IMR-90 (cell line): ENCODE measurements around the gene PEX26. TPM values are rescaled to one million over a fixed set of nuclear protein-coding genes. Genes with fewer than 3 reads are reported as not detected.
A peak's percentile ranks its signal among the peaks of the same experiment; 100 is the strongest.

ENCODE experiments used
- ATAC-seq: fragments of 200-7000 bp; cut with Tn5 transposase; 2 replicates; pipeline ENCODE4 v1.9.1; 2020; ENCODE audit warnings: low read depth, mild to moderate bottlenecking, moderate library complexity
- BruUV-seq: library from RNA; stranded (reverse); fragments of 400-500 nt; replicated peaks from 2 replicates; lab custom pipeline; 2021; lab: Mats Ljungman, UMichigan
- CTCF ChIA-PET: fragments of 300-600 bp; formaldehyde crosslinking; extraction: SDS; loops from one replicate; lab custom pipeline; 2021; ENCODE audit warnings: antibody characterized with exemption; lab: Yijun Ruan, JAX
- POLR2A ChIA-PET: fragments of 300-600 bp; sonication (Branson Sonifier 250); formaldehyde crosslinking; loops from one replicate; lab custom pipeline; 2022; ENCODE audit warnings: antibody characterized with exemption; ENCODE audit not compliant: unreplicated experiment; lab: Charles Lee
- DNase-seq: peaks from one replicate; pipeline ENCODE4 v3.0.0; 2013
- H2AFZ ChIP-seq: replicated peaks from 2 replicates; pipeline ENCODE3; 2013; ENCODE audit warnings: low read length, mild to moderate bottlenecking; ENCODE audit not compliant: poor library complexity
- H2AK5ac ChIP-seq: 2 replicates; pipeline ENCODE4 v1.6.1; 2013; ENCODE audit warnings: low read depth, low read length, inconsistent platforms
- H2AK9ac ChIP-seq: replicated peaks from 2 replicates; pipeline ENCODE3; 2013; ENCODE audit warnings: mild to moderate bottlenecking, low read depth, low read length, moderate library complexity; ENCODE audit not compliant: poor library complexity
- H2BK120ac ChIP-seq: 2 replicates; pipeline ENCODE4 v1.6.1; 2013; ENCODE audit warnings: low read depth, low read length, inconsistent platforms
- H2BK15ac ChIP-seq: 3 replicates; pipeline ENCODE4 v1.6.1; 2013; ENCODE audit warnings: low read depth, low read length, inconsistent platforms
- H2BK20ac ChIP-seq: 2 replicates; pipeline ENCODE4 v1.6.1; 2013; ENCODE audit warnings: low read depth, mild to moderate bottlenecking, inconsistent platforms, low read length, moderate library complexity
- H2BK5ac ChIP-seq: 2 replicates; pipeline ENCODE4 v1.6.1; 2013; ENCODE audit warnings: mild to moderate bottlenecking, low read depth, low read length, inconsistent platforms; ENCODE audit not compliant: poor library complexity, severe bottlenecking
- H3K14ac ChIP-seq: replicated peaks from 2 replicates; pipeline ENCODE4 v1.6.1; 2013; ENCODE audit warnings: low read depth, low read length, inconsistent platforms
- H3K18ac ChIP-seq: 2 replicates; pipeline ENCODE4 v1.6.1; 2013; ENCODE audit warnings: low read depth, low read length, control low read depth
- H3K23ac ChIP-seq: 2 replicates; pipeline ENCODE4 v1.6.1; 2013; ENCODE audit warnings: low read depth, low read length, inconsistent platforms
- H3K27ac ChIP-seq: 2 replicates; pipeline ENCODE4 v1.5.1; 2013; ENCODE audit warnings: mild to moderate bottlenecking, control low read depth, low read length; ENCODE audit not compliant: insufficient read depth
- H3K27me3 ChIP-seq: 2 replicates; pipeline ENCODE4 v1.6.1; 2013; ENCODE audit warnings: low read length; ENCODE audit not compliant: control insufficient read depth, insufficient read depth
- H3K36me3 ChIP-seq: 2 replicates; pipeline ENCODE4 v1.6.1; 2013; ENCODE audit warnings: low read length, mixed read lengths; ENCODE audit not compliant: control insufficient read depth, insufficient read depth
- H3K4ac ChIP-seq: 2 replicates; pipeline ENCODE4 v1.6.1; 2013; ENCODE audit warnings: low read depth, low read length, inconsistent platforms
- H3K4me1 ChIP-seq: 2 replicates; pipeline ENCODE4 v1.6.1; 2013; ENCODE audit warnings: low read length, mixed read lengths; ENCODE audit not compliant: control insufficient read depth, insufficient read depth
- H3K4me2 ChIP-seq: 2 replicates; pipeline ENCODE4 v1.6.1; 2013; ENCODE audit warnings: low read depth, mild to moderate bottlenecking, control low read depth, low read length, moderate library complexity
- H3K4me3 ChIP-seq: 2 replicates; pipeline ENCODE4 v1.5.1; 2013; ENCODE audit warnings: low read depth, mild to moderate bottlenecking, control low read depth, low read length, moderate library complexity; ENCODE audit not compliant: insufficient read depth
- H3K56ac ChIP-seq: 2 replicates; pipeline ENCODE4 v1.6.1; 2013; ENCODE audit warnings: low read length, inconsistent platforms; ENCODE audit not compliant: insufficient read depth; ENCODE audit errors: extremely low read depth
- H3K79me1 ChIP-seq, 2 experiments: 2 replicates each; pipeline ENCODE4 v1.6.1; 2013; ENCODE audit warnings: low read length in 2 of 2, inconsistent platforms in 1 of 2, low read depth in 1 of 2
- H3K9ac ChIP-seq: 2 replicates; pipeline ENCODE4 v1.6.1; 2013; ENCODE audit warnings: low read depth, low read length, control low read depth
- H3K9me1 ChIP-seq: 2 replicates; pipeline ENCODE4 v1.6.1; 2013; ENCODE audit warnings: low read length, inconsistent platforms; ENCODE audit not compliant: insufficient read depth
- H3K9me3 ChIP-seq: 2 replicates; pipeline ENCODE4 v1.6.1; 2013; ENCODE audit warnings: low read length; ENCODE audit not compliant: control insufficient read depth, insufficient read depth
- H4K20me1 ChIP-seq: 2 replicates; pipeline ENCODE4 v1.6.1; 2013; ENCODE audit warnings: low read length, inconsistent platforms; ENCODE audit not compliant: insufficient read depth
- H4K5ac ChIP-seq: 2 replicates; pipeline ENCODE4 v1.6.1; 2013; ENCODE audit warnings: mild to moderate bottlenecking, low read depth, low read length, control low read depth
- H4K8ac ChIP-seq, 2 experiments: 2 replicates each; pipeline ENCODE4 v1.6.1; 2013; ENCODE audit warnings: low read depth in 2 of 2, low read length in 2 of 2, control low read depth in 1 of 2, inconsistent platforms in 1 of 2
- H4K91ac ChIP-seq: 2 replicates; pipeline ENCODE4 v1.6.1; 2013; ENCODE audit warnings: low read depth, low read length, inconsistent platforms; ENCODE audit not compliant: insufficient read depth
- ELK1 ChIP-seq: fragments of 150-350 bp; IDR thresholded peaks from 2 replicates; pipeline ENCODE4 v1.6.1; 2016; ENCODE audit warnings: low read depth, mild to moderate bottlenecking, low read length, moderate library complexity, borderline replicate concordance
- FOS ChIP-seq: fragments of 150-350 bp; IDR thresholded peaks from 2 replicates; pipeline ENCODE4 v1.6.1; 2016; ENCODE audit warnings: low read depth, low read length
- MAFK ChIP-seq: IDR thresholded peaks from 2 replicates; pipeline ENCODE4 v1.6.1; 2012; ENCODE audit warnings: low read depth, low read length, improper control_type of control experiment
- POLR2A ChIP-seq: IDR thresholded peaks from 2 replicates; pipeline ENCODE4 v1.6.1; 2012; ENCODE audit warnings: mild to moderate bottlenecking, low read depth, low read length
- RAD21 ChIP-seq: IDR thresholded peaks from 2 replicates; pipeline ENCODE4 v1.6.1; 2012; ENCODE audit warnings: low read length, improper control_type of control experiment
- RCOR1 ChIP-seq: IDR thresholded peaks from 2 replicates; pipeline ENCODE4 v1.6.1; 2012; ENCODE audit warnings: mild to moderate bottlenecking, low read length, improper control_type of control experiment; ENCODE audit not compliant: insufficient replicate concordance
- RFX5 ChIP-seq: IDR thresholded peaks from 2 replicates; pipeline ENCODE4 v1.8.0; 2012; ENCODE audit warnings: low read depth, mild to moderate bottlenecking, low read length, moderate library complexity
- SMC3 ChIP-seq: fragments of 150-350 bp; IDR thresholded peaks from 2 replicates; pipeline ENCODE4 v1.6.1; 2016; ENCODE audit warnings: low read depth, mild to moderate bottlenecking, antibody characterized with exemption, low read length, moderate library complexity
- USF2 ChIP-seq: fragments of 150-350 bp; IDR thresholded peaks from 2 replicates; pipeline ENCODE4 v1.6.1; 2017; ENCODE audit warnings: mild to moderate bottlenecking, antibody characterized with exemption, low read length, low read depth
- WGBS, 2 experiments: methylation state at CpG; one replicate each; pipeline versions ENCODE4 v1.1.5 to v1.1.7; 2013; ENCODE audit warnings: missing lambda C conversion rate in 2 of 2; ENCODE audit not compliant: insufficient read length in 1 of 2; ENCODE audit errors: extremely low coverage in 2 of 2; 5-methylcytosine and 5-hydroxymethylcytosine counted together
- dilution Hi-C: fragments of 300-500 bp; cut with HindIII; formaldehyde crosslinking; loops from one replicate; pipeline ENCODE4 v1.14.3; 2018; ENCODE audit warnings: low sequenced_read_pairs; ENCODE audit not compliant: unreplicated experiment
- in situ Hi-C: fragments of 300-500 bp; cut with MboI; formaldehyde crosslinking; loops from 3 replicates; pipeline ENCODE4 v1.14.3; 2019; ENCODE audit warnings: low sequenced_read_pairs, inconsistent platforms, mixed read lengths
- intact Hi-C: fragments of 100-400 bp; cut with micrococcal nuclease; formaldehyde crosslinking; loops from 2 replicates; pipeline ENCODE4 v1.10.0; 2022
- polyA plus RNA-seq, 3 experiments: library from polyadenylated mRNA; depleted of rRNA; stranded (reverse); fragments of >200 nt; gene quantifications; 2 replicates each; pipeline ENCODE4 v1.2.3, GENCODE V29; 2012; ENCODE audit warnings: low replicate concordance in 1 of 3
- total RNA-seq: library from RNA; depleted of rRNA; stranded (reverse); fragments of >200 nt; gene quantifications from 2 replicates; pipeline ENCODE4 v1.2.3, GENCODE V29; 2012
- TF ChIP-seq, protein P1 (sequence below): conservative IDR thresholded peaks from 2 replicates; pipeline ENCODE4 v1.5.1; 2012; ENCODE audit warnings: mild to moderate bottlenecking, low read depth, low read length, improper control_type of control experiment

Gene PEX26
- total and polyA plus RNA-seq, 2 of the 4 experiments (the other 2 are of a cell fraction): 12.2 to 18.5 TPM

DNA sequence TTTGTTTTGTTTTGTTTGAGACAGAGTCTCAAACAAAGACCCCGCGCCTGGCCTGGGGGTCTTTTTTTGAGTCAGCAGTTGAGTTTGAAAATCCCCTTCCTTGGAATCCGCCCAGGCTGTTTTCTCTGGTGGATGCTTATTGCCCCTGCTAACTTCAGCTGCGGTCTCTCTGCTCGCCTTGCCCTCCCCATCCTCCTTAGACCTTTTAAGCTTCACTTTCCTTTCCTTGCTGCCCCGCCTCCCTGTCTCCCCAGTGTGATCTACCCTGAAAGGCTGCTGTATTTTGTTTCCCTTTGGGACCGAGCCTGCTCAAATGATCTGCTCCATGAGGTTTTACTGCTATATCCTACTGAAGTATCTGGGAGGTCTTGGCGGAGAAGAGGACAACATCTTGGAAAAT lies 74.7 kb downstream of the PEX26 start:
- Histone ChIP-seq H3K56ac (no peak overlapping the region), H4K8ac (no peak overlapping the region), H3K9me3 (no peaks in the 10 kb centered on the region), H3K79me1 (peaks cover 4 to 9% of the 10 kb centered on the region in 2 experiments; a peak in 2 of 4 replicates), H3K36me3 (no peaks in the 10 kb centered on the region), H4K5ac (no peak overlapping the region; the same call in 1 of the 2 replicates), H2AK9ac (no peak overlapping the region), H2BK120ac (no peak overlapping the region), H2BK20ac (no peak overlapping the region), H4K91ac (no peak overlapping the region), H4K20me1 (no peaks in the 10 kb centered on the region), H3K27me3 (no peaks in the 10 kb centered on the region), H2AFZ (no peak overlapping the region), H3K4me1 (peaks cover 9% of the 10 kb centered on the region), H3K4me2 (no peak overlapping the region), H3K18ac (no peak overlapping the region), H3K14ac (no peak overlapping the region), H3K4me3 (no peak overlapping the region), H2BK5ac (no peak overlapping the region), H3K4ac (peak overlapping the region; percentile 3), H2BK15ac (no peak overlapping the region), H3K27ac (no peak overlapping the region), H3K9me1 (0 out of 2 replicates have a peak, but pooled peaks cover 7% of the 10 kb centered on the region), H2AK5ac (peak overlapping the region; percentile 13; the same call in 1 of the 2 replicates), H3K9ac (no peak overlapping the region), H3K23ac (no peak overlapping the region)
- WGBS, 2 experiments: 100% methylated on average over 3 of the region's 8 CpGs; no CpG with 5 or more reads in 1 of the 2 experiments
- intact Hi-C loops: no loop called here
- ATAC-seq: no peak
- ChIA-PET POLR2A (no interaction called here), CTCF (no interaction called here)
- in situ Hi-C loops: no loop called here
- no TSS peak for BruUV-seq
- TF ChIP-seq SMC3: no peak
- no peak for TF ChIP-seq USF2
- TF ChIP-seq ELK1: no peak
- no peak for TF ChIP-seq POLR2A
- no peak for TF ChIP-seq RCOR1
- no peak for TF ChIP-seq FOS
- TF ChIP-seq MAFK: no peak
- TF ChIP-seq RAD21: no peak
- TF ChIP-seq, protein P1, sequence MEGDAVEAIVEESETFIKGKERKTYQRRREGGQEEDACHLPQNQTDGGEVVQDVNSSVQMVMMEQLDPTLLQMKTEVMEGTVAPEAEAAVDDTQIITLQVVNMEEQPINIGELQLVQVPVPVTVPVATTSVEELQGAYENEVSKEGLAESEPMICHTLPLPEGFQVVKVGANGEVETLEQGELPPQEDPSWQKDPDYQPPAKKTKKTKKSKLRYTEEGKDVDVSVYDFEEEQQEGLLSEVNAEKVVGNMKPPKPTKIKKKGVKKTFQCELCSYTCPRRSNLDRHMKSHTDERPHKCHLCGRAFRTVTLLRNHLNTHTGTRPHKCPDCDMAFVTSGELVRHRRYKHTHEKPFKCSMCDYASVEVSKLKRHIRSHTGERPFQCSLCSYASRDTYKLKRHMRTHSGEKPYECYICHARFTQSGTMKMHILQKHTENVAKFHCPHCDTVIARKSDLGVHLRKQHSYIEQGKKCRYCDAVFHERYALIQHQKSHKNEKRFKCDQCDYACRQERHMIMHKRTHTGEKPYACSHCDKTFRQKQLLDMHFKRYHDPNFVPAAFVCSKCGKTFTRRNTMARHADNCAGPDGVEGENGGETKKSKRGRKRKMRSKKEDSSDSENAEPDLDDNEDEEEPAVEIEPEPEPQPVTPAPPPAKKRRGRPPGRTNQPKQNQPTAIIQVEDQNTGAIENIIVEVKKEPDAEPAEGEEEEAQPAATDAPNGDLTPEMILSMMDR: no peak
- no peak for TF ChIP-seq RFX5
- no peak for DNase-seq
- dilution Hi-C loops: no loop called here
